Astrocyte (in vitro differentiated cells and primary cell): Measurements from ENCODE around the gene CISH. TPM values are rescaled to one million over a fixed set of nuclear protein-coding genes. Genes with fewer than 3 reads are reported as not detected.

Source experiments
- DNase-seq: peaks from one replicate; pipeline ENCODE4 v3.0.0-alpha.2; 2010; ENCODE audit warnings: low read depth
- FAIRE-seq: peaks from 2 replicates; lab custom pipeline; 2011; peaks lifted over from hg19 to GRCh38; lab: Jason Lieb, UNC
- H2AFZ ChIP-seq: 2 replicates; pipeline ENCODE4 v1.6.0; 2012; ENCODE audit warnings: low read depth, low read length, inconsistent platforms
- H3K27ac ChIP-seq: 2 replicates; pipeline ENCODE4 v1.5.1; 2011; ENCODE audit warnings: low read depth, low read length, inconsistent platforms
- H3K27me3 ChIP-seq: 2 replicates; pipeline ENCODE4 v1.6.0; 2011; ENCODE audit warnings: low read length, inconsistent platforms; ENCODE audit not compliant: insufficient read depth
- H3K36me3 ChIP-seq: 2 replicates; pipeline ENCODE4 v1.5.1; 2011; ENCODE audit warnings: low read length, inconsistent platforms; ENCODE audit not compliant: insufficient read depth
- H3K4me1 ChIP-seq: 2 replicates; pipeline ENCODE4 v1.5.1; 2011; ENCODE audit warnings: low read length, inconsistent platforms; ENCODE audit not compliant: insufficient read depth
- H3K4me2 ChIP-seq: 2 replicates; pipeline ENCODE4 v1.6.0; 2012; ENCODE audit warnings: low read length, inconsistent platforms
- H3K4me3 ChIP-seq: 2 replicates; pipeline ENCODE4 v1.5.1; 2011; ENCODE audit warnings: low read depth, mild to moderate bottlenecking, low read length, inconsistent platforms; ENCODE audit not compliant: insufficient read depth
- H3K79me2 ChIP-seq: 2 replicates; pipeline ENCODE4 v1.6.0; 2012; ENCODE audit warnings: mild to moderate bottlenecking, low read length, inconsistent platforms; ENCODE audit not compliant: insufficient read depth
- H3K9ac ChIP-seq: 2 replicates; pipeline ENCODE4 v1.6.0; 2012; ENCODE audit warnings: mild to moderate bottlenecking, low read length, inconsistent platforms
- H3K9me3 ChIP-seq: 2 replicates; pipeline ENCODE4 v1.5.1; 2012; ENCODE audit warnings: low read depth, mild to moderate bottlenecking, low read length, inconsistent platforms; ENCODE audit not compliant: insufficient read depth
- H4K20me1 ChIP-seq: 2 replicates; pipeline ENCODE4 v1.6.0; 2012; ENCODE audit warnings: low read length, inconsistent platforms; ENCODE audit not compliant: insufficient read depth
- H3K27ac Mint-ChIP-seq: one replicate; pipeline ENCODE4 v1.8.0; 2021; ENCODE audit warnings: mild to moderate bottlenecking, mixed read lengths; ENCODE audit not compliant: unreplicated experiment
- H3K27me3 Mint-ChIP-seq: one replicate; pipeline ENCODE4 v1.8.0; 2021; ENCODE audit warnings: low read depth, mixed read lengths; ENCODE audit not compliant: unreplicated experiment
- H3K36me3 Mint-ChIP-seq: one replicate; pipeline ENCODE4 v1.8.0; 2021; ENCODE audit warnings: low read depth, mixed read lengths; ENCODE audit not compliant: unreplicated experiment
- H3K4me1 Mint-ChIP-seq: one replicate; pipeline ENCODE4 v1.8.0; 2021; ENCODE audit warnings: low read depth, mixed read lengths; ENCODE audit not compliant: unreplicated experiment
- H3K4me3 Mint-ChIP-seq: one replicate; pipeline ENCODE4 v1.8.0; 2021; ENCODE audit warnings: mild to moderate bottlenecking, moderate library complexity, mixed read lengths; ENCODE audit not compliant: unreplicated experiment
- H3K9me3 Mint-ChIP-seq: one replicate; pipeline ENCODE4 v1.8.0; 2021; ENCODE audit warnings: mild to moderate bottlenecking, mixed read lengths; ENCODE audit not compliant: unreplicated experiment
- CTCF ChIP-seq: IDR thresholded peaks from 2 replicates; pipeline ENCODE4 v1.5.1; 2011; ENCODE audit warnings: low read depth, mild to moderate bottlenecking, inconsistent platforms, low read length, moderate library complexity; ENCODE audit not compliant: insufficient read depth
- EZH2 ChIP-seq: IDR thresholded peaks from 2 replicates; pipeline ENCODE4 v1.6.1; 2012; ENCODE audit warnings: mild to moderate bottlenecking, low read length, inconsistent platforms; ENCODE audit not compliant: insufficient read depth
- total RNA-seq: library from RNA; stranded (reverse); gene quantifications from 2 replicates; pipeline ENCODE4 v1.2.1, GENCODE V29; 2021

CISH gene
- total RNA-seq, 1 donor from 2014 or later: 1.2 TPM

GRCh38 chr3:50563867-50564266 lies 47.7 kb downstream of the CISH start:
- Histone ChIP-seq H3K4me1 (peaks cover 8% of the 10 kb centered on the region), H4K20me1 (no peaks in the 10 kb centered on the region), H3K9me3 (no peaks in the 10 kb centered on the region), H2AFZ (no peak overlapping the region), H3K4me2 (no peak overlapping the region), H3K9ac (no peak overlapping the region), H3K27me3 (no peaks in the 10 kb centered on the region), H3K79me2 (no peaks in the 10 kb centered on the region), H3K27ac (no peak overlapping the region), H3K4me3 (no peak overlapping the region), H3K36me3 (no peaks in the 10 kb centered on the region)
- Mint-ChIP-seq H3K27me3 (peaks cover 9% of the 10 kb centered on the region), H3K4me3 (no peak overlapping the region), H3K9me3 (no peaks in the 10 kb centered on the region), H3K36me3 (peaks cover 9% of the 10 kb centered on the region), H3K4me1 (peaks cover 9% of the 10 kb centered on the region), H3K27ac (no peak overlapping the region)
- no peak for FAIRE-seq
- TF ChIP-seq EZH2 (no peak), CTCF (no peak)
- no peak for DNase-seq

DNA sequence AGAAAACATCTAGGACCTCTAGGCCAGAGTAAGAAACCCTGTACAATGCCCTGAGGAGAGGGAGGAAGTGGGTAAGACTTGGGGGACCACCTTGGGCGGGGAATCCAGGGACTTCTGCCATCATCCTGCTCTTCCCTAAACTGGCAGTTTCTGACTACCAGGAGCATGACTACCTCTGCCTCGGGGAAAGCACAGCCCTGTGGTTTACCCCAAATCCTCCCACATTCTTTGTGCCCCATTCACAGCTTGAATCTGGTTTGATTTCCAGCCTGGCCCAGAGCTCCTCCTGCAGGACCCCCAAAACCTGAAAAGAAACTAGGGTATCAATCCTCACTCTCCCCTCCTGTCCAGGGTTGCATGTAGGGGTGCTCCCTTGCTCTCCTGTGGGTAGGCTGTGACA lies 48.7 kb downstream of the CISH start:
- TF ChIP-seq CTCF: no peak
- no peak for TF ChIP-seq EZH2
- no peak overlapping the region for H3K27ac ChIP-seq
- no peaks in the 10 kb centered on the region for H3K9me3 ChIP-seq
- no peak overlapping the region for H2AFZ ChIP-seq
- Mint-ChIP-seq H3K9me3 (no peaks in the 10 kb centered on the region), H3K27me3 (peaks cover 17% of the 10 kb centered on the region), H3K4me1 (peaks cover 7% of the 10 kb centered on the region), H3K27ac (no peak overlapping the region), H3K4me3 (no peak overlapping the region), H3K36me3 (peaks cover 12% of the 10 kb centered on the region)
- H3K4me1 ChIP-seq: peaks cover 8% of the 10 kb centered on the region
- FAIRE-seq (no peak), DNase-seq (peak; percentile 50)
- no peaks in the 10 kb centered on the region for H4K20me1 ChIP-seq
- H3K27me3 ChIP-seq: peaks cover 2% of the 10 kb centered on the region
- H3K9ac ChIP-seq: no peak overlapping the region
- H3K4me2 ChIP-seq: peak overlapping the region; percentile 1
- no peak overlapping the region for H3K4me3 ChIP-seq
- no peaks in the 10 kb centered on the region for H3K79me2 ChIP-seq
- no peaks in the 10 kb centered on the region for H3K36me3 ChIP-seq

DNA sequence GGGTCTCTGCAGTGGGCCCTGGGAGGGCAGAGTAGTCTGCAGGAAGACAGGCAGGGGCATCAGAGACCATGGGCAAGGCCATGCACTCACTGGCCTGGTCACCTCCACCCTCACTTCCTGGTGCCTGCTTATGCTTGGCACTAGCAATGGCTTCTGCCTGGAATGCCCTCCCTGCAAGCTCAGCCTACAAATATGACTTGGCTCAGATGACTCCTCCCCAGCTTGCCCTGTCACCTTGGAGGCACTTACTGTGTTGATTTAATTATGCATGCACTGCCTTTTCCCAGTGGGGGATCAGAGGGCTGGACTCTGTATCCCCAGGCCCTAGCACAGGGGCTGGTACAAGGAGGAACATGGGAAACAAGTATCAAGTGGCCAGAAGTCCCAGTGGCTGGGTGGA lies 51.9 kb downstream of the CISH start:
- TF ChIP-seq CTCF (no peak), EZH2 (no peak)
- no peak overlapping the region for H3K9ac ChIP-seq
- H3K4me1 ChIP-seq: peaks cover 3% of the 10 kb centered on the region
- no peak for FAIRE-seq
- no peak for DNase-seq
- no peak overlapping the region for H3K4me2 ChIP-seq
- Mint-ChIP-seq H3K27ac (no peak overlapping the region), H3K27me3 (peaks cover 31% of the 10 kb centered on the region), H3K9me3 (no peaks in the 10 kb centered on the region), H3K4me1 (peaks cover 5% of the 10 kb centered on the region), H3K4me3 (no peak overlapping the region), H3K36me3 (peaks cover 9% of the 10 kb centered on the region)
- no peak overlapping the region for H3K4me3 ChIP-seq
- H2AFZ ChIP-seq: no peak overlapping the region
- H3K27me3 ChIP-seq: peaks cover 2% of the 10 kb centered on the region
- no peaks in the 10 kb centered on the region for H3K9me3 ChIP-seq
- no peaks in the 10 kb centered on the region for H3K36me3 ChIP-seq
- no peak overlapping the region for H3K27ac ChIP-seq
- H4K20me1 ChIP-seq: no peaks in the 10 kb centered on the region
- no peaks in the 10 kb centered on the region for H3K79me2 ChIP-seq
